Left hindlimb (tissue), 1 donor: ENCODE results near the gene NUTF2.

Experiments
- DNase-seq: peaks from one replicate; pipeline ENCODE4 v3.0.0-alpha.2; 2018

NUTF2 gene

DNA sequence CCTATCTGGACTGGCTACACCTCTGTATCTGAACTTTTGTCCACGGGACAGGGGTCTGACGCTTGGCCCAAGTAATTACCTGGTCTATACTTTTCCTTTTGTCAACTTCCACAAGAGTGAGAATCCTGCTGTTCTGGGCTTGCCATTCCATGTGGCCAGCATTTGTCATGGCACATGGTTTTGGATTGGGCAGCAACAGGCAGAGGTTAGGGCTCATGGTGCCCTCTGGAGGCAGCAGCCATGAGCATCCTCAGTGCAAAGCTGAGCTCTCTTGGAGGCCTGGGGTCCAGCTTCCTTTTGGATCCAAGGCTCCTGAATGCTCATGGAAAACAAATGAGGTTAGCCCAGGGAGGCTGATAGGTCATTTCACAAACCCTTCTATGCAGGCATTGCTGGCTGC, 18.6 kb downstream of the NUTF2 start:
- no peak for DNase-seq

DNA sequence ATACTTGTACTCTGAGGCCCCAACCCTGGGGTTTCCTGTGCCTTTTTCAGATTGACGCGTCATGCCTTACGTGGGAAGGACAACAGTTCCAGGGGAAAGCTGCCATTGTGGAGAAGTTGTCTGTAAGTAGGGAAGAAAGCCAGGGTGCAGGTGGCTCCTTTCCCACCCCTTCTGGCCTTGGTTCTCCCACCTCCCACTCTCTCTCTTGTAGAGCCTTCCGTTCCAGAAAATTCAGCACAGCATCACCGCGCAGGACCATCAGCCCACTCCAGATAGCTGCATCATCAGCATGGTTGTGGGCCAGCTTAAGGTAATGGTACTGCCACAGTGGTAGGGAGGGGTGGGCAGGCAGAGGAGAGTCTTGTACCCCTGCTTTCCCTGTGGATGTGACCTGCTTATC, 21.6 kb downstream of the NUTF2 start:
- DNase-seq = no peak

DNA sequence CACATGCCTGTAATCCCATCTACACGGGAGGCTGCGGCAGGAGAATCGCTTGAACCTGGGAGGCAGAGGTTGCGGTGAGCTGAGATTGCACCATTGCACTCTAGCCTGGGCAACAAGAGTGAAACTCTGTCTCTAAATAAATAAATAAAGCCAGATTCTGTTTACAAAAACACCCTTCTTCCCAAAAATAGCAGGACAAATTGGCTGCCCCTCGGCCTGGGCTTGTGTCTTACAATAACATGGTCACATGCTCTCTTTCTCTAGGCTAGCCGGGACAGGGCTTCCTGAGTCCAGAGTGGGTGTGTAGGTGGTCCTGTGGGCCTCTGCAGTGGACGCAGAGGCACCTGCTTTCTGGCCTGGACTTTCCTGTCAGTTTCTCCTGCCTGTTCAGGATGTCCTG, 22.9 kb downstream of the NUTF2 start:
- DNase-seq = no peak

DNA sequence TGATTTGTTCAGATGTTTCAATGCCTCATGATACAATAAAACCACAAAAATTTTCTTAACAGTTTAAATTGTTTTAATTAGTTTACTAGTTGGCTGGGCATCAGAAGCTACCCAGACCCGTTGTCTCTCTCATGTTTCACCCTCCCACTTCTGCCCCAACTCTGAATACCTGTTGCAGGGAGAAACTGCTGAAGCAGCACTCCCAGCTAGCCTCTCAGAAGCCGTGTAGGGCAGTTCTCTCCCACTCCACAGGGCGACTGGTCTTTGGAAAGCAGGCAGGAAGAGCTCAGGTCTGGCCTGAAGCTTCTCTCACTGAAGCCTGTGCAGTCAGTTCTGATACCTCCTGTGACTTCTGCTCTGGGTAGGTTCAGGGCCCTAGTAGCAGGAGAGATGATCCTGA, 24.5 kb downstream of the NUTF2 start:
- no peak for DNase-seq

DNA sequence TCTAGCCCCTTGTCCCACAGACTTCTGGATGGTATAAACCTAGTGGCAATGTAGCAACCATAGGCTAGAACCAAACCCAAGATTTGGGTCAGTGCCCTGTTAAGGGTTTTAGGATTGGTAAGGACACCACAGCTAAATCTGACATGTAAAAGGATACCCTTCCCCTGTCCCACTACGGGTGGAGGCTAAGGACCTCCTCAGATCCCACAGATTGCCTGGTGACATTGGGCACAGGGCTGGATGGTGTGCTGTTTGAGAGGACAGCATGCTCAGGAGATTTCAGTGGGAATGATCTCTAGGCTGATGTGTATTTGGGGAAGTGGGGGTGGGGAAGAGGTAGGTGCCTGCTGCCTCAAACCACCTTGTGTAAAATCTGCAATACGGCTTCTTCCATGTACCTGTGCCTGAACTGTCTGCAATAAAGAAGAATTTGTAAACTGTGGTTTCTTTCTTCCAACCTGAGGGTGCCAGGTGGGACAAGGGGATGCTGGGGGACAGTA, 25.4 kb downstream of the NUTF2 start:
- DNase-seq = no peak

DNA sequence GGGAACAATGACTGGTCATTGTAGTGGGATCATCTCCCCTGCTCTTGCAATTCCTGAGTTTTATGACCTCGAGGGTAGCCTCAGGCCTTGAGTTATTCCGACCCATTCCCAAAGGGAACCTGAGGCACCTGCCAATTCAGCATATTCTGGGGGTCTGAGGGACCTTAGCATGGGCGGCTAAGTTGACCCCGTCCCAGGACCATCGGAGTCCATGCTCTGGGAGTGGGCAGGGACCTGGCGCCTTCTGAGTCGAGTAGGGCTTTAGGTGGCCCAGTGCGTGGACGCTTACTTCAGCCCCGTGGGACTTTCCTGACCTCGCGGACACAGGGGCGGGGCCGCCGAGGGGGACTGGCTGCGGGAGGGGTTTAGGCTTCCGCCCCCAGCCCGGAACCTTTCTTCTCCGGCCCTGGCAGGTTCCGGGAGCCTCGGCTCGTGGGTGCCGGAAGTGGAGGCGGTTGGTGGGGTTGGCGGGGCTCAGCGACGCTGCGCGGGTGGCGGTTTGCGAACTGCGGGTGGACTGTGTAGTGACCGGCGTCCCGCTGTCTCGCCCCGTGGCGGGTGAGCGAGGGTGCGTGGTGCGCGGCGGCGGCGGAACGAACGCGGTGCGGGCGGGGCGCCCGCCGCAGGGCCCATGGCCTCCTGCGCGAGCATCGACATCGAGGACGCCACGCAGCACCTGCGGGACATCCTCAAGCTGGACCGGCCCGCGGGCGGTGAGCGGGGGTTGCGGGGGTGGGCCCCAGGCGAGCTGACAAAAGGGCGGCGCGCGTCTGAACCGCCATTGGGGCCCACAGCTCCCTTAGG, 26.1 kb downstream of the NUTF2 start, which contains the start of gene EDC4:
Gene EDC4, plus strand, starts transcription at position 422 of the 804 bp plus-strand sequence. Its CDS starts 210 bp downstream, at position 632.
- DNase-seq = peak; percentile 85

DNA sequence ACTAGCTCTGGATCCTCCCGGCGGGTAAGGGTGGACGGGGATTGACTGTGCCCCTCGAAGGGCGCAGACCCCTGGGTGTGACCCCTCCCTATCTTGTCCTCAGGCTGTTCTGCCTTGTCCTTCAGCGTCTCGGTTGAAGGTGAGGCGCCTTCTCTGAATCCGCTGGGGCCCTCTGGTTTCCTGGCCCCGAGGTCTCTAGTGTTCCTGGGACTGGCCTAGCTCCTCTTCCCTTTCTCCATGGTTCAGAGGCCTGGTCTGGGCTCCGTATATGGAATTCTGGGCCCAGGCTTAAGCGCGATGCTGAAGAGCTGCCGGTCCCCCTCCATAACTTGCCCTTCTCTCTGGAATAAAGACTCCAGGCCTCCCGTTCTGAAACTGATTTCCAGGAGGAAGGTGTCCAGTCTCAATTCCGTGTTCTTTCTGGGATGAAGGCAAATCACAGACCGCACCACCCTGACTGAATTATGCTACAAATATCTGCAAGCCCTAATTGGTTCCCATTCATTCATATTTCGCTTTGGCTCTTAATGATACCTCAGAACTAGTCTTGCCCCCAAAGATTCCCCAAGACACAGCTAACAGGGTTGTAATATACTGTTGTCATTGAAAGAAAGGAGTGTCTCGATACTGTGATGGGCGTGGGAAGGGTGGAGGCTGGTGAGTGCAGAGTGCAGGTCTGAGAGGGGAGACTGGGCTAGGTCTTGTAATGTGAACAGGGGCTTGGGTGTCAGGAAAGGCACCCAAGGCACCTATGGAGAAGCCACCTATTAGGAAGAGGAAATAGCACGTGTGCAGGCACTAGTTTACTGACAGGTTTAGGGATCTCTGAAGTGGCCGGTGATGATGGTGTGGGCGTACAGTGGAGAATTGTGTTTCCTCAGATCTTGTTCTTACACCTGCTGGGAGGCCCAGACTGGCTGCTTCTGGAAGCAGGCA, 27.0 kb downstream of the NUTF2 start:
- no peak for DNase-seq

DNA sequence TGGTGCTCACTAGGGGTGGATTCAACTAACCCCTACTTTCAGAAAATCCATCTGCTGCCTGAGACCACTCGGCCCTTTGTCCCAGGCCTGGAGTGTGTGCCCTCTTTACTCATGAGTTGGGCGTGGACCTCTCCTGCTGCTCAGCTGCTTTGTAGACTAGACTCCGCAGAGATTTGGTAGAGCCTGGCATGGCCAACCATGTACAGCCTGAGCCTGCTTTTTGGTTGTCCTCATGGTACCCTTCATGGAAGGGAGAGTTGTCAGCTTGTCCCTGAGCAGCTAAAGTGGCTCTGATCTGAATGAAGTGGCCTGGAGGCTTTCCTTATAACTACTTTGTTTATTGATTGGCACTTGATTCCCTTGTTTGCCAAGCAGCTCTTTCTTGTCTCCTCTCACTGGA, 27.6 kb downstream of the NUTF2 start:
- no peak for DNase-seq

DNA sequence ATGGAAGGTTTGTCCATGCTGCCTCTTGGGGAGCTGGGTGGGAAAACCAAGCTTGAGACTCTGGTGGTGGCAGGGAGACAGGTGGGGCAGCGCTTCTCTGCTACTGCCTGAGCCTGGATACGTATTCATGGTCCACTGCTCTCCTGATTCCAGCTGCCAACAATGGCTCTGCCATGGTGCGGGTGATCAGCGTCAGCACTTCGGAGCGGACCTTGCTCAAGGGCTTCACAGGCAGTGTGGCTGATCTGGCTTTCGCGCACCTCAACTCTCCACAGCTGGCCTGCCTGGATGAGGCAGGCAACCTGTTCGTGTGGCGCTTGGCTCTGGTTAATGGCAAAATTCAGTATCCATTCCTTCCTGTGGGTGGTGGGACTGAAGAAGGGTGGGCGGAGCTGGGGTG, 30.3 kb downstream of the NUTF2 start:
- no peak for DNase-seq

DNA sequence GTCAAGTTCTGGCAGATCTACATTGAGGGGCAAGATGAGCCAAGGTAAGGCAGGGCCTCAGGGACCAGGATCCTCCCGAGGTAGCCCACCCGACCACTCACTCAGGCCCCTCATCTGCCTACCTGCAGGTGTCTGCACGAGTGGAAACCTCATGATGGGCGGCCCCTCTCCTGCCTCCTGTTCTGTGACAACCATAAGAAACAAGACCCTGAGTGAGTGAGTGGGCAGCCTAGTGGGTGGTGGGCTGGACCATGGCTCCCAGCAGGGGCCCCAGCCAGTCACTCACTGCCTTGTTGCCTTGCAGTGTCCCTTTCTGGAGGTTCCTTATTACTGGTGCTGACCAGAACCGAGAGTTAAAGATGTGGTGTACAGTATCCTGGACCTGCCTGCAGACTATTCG, 31.5 kb downstream of the NUTF2 start:
- no peak for DNase-seq

DNA sequence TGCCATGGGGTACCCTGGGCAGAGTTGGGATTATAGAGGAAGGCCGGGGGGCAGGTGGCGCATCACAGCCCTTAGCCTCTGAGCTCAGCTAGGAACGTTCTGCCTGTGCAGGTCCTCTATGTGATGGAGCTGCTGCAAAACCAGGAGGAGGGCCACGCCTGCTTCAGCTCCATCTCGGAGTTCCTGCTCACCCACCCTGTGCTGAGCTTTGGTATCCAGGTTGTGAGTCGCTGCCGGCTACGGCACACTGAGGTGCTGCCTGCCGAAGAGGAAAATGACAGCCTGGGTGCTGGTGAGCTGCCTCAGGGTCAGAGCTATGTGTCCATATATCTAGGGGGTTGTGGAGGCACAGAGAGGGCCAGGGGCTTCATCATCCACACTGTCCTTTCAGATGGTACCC, 32.1 kb downstream of the NUTF2 start:
- DNase-seq = no peak

DNA sequence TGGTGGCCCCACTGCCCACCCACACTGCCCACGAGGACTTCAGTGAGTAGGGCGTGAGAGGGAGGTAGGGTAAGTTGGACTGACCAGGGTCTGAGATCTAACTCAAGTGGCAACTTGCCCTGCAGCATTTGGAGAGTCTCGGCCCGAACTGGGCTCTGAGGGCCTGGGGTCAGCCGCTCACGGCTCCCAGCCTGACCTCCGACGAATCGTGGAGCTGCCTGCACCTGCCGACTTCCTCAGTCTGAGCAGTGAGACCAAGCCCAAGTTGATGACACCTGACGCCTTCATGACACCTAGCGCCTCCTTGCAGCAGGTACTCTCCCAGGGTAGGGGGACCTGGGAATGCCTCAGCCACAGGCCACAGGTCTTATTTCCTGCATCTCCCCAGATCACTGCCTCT, 32.7 kb downstream of the NUTF2 start:
- DNase-seq = no peak

DNA sequence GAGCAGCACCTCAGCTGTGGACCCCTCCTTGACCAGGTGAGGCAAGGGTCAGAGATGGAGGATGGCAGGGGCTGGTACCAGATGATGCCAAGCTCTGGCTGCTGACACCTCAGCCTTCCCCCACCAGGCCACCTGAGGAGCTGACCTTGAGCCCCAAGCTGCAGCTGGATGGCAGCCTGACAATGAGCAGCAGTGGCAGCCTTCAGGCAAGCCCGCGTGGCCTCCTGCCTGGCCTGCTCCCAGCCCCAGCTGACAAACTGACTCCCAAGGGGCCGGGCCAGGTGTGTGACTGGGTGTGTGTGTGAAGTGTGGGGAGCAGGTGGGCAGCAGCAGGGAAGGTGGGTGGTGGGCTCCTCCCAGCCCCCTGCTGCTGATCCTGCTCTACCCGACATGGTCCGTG, 33.2 kb downstream of the NUTF2 start:
- no peak for DNase-seq

DNA sequence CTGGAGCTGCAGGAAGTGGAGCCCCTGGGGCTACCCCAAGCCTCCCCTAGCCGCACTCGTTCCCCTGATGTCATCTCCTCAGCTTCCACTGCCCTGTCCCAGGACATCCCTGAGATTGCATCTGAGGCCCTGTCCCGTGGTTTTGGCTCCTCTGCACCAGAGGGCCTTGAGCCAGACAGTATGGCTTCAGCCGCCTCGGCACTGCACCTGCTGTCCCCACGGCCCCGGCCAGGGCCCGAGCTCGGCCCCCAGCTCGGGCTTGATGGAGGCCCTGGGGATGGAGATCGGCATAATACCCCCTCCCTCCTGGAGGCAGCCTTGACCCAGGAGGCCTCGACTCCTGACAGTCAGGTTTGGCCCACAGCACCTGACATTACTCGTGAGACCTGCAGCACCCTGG, 33.9 kb downstream of the NUTF2 start:
- DNase-seq = no peak

DNA sequence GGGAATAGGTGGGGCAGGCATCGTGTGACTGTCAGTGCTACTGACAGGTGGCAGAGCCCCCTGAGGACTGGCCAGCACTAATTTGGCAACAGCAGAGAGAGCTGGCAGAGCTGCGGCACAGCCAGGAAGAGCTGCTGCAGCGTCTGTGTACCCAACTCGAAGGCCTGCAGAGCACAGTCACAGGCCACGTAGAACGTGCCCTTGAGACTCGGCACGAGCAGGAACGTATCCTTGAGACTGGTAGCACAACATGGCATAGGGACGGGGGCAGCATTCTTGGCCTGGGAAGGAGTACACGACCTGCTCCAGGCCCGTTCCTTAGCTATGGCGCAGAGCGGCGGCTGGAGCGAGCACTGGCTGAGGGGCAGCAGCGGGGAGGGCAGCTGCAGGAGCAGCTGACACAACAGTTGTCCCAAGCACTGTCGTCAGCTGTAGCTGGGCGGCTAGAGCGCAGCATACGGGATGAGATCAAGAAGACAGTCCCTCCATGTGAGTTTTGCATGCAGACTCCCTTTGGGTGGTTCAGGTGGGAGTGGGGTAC, 35.0 kb downstream of the NUTF2 start:
- no peak for DNase-seq

DNA sequence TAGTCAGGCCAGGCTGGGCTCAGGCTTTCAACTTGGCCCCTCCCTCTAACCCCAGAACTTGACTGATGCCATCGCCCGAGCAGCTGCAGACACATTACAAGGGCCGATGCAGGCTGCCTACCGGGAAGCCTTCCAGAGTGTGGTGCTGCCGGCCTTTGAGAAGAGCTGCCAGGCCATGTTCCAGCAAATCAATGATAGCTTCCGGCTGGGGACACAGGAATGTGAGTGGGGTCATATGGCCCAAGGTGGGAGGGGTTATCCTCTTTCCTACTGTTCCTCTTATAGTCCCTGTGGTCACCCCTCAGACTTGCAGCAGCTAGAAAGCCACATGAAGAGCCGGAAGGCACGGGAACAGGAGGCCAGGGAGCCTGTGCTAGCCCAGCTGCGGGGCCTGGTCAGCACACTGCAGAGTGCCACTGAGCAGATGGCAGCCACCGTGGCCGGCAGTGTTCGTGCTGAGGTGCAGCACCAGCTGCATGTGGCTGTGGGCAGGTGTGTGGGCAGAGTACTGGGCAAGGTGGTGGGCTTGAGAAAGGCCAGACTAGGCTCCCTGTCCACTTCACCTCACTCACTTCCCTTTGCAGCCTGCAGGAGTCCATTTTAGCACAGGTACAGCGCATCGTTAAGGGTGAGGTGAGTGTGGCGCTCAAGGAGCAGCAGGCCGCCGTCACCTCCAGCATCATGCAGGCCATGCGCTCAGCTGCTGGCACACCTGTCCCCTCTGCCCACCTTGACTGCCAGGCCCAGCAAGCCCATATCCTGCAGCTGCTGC, 35.8 kb downstream of the NUTF2 start:
- peak; percentile 78 for DNase-seq

DNA sequence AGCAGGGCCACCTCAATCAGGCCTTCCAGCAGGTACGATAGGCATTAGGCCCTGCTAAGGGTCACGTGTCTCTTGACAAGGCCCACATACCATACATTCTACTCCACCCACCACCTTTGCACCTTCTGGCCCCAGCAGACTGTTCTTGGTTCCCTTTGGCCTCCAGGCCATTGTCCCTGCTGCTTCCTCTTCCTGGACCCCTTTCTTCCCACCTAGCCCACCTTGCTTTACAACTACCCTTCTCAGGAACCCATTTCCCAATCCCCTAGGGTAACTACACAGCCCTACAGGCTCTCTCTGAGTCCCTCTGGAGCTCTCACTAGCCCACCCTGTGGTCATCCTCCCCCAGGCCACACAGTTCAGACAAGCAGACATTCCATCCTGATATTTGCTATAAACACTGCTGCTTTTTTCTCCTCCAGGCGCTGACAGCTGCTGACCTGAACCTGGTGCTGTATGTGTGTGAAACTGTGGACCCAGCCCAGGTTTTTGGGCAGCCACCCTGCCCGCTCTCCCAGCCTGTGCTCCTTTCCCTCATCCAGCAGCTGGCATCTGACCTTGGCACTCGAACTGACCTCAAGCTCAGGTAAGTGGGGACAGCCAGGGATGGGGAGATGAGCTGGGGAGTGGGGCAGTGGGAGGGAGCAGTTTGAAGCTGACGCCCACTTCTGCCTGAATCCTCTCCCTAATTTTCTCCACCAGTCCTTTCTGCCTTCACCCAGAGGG, 36.6 kb downstream of the NUTF2 start:
- no peak for DNase-seq

DNA sequence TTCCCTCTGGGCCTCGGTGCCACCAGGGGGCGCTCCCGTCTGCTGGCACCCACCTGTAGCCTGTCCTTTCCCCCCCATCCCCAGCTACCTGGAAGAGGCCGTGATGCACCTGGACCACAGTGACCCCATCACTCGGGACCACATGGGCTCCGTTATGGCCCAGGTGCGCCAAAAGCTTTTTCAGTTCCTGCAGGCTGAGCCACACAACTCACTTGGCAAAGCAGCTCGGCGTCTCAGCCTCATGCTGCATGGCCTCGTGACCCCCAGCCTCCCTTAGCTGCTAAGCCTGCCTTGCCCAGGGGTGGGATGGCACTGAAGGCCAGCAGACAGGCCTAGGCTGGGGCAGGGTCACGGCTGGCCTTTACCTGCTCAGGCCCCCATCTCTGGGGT, 37.1 kb downstream of the NUTF2 start:
- no peak for DNase-seq

DNA sequence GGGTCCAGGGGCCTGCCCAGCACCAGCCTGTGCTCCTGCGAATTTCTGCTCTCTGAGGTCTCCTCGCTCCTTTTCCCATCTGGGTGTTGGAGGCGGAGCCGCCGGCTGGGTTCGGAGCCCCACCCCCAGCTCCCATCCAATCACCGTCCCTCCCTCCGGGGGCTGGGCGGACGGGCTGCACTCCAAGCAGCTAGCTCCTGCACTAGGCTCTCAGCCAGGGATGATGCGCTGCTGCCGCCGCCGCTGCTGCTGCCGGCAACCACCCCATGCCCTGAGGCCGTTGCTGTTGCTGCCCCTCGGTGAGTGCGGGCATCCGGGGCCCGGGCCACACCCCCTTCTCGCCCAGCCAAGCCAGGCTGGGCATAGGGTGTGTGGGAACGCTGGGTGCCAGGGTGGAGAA, 38.0 kb downstream of the NUTF2 start, which contains the start of gene NRN1L:
Gene NRN1L, plus strand, starts transcription at position 202 of the 400 bp plus-strand sequence. Its CDS starts 19 bp downstream, at position 221.
- peak; percentile 91 for DNase-seq

DNA sequence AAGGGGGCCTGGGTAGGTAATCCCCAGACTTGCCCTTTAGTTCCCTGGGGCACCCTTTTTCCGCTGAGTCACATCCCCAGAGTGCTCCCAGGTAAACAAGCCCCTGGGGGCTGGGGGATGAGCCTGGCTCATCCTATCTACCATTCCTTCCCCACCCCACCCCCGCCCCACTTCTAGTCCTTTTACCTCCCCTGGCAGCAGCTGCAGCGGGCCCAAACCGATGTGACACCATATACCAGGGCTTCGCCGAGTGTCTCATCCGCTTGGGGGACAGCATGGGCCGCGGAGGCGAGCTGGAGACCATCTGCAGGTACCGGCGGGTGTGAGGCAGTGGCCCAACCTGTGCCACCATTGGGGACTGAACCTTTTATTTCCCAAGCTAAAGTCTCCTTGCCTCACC, 38.8 kb downstream of the NUTF2 start:
- DNase-seq = no peak

DNA sequence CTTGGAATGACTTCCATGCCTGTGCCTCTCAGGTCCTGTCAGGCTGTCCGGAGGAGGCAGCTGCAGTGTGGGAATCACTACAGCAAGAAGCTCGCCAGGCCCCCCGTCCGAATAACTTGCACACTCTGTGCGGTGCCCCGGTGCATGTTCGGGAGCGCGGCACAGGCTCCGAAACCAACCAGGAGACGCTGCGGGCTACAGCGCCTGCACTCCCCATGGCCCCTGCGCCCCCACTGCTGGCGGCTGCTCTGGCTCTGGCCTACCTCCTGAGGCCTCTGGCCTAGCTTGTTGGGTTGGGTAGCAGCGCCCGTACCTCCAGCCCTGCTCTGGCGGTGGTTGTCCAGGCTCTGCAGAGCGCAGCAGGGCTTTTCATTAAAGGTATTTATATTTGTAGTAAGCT, 39.2 kb downstream of the NUTF2 start:
- DNase-seq = no peak

DNA sequence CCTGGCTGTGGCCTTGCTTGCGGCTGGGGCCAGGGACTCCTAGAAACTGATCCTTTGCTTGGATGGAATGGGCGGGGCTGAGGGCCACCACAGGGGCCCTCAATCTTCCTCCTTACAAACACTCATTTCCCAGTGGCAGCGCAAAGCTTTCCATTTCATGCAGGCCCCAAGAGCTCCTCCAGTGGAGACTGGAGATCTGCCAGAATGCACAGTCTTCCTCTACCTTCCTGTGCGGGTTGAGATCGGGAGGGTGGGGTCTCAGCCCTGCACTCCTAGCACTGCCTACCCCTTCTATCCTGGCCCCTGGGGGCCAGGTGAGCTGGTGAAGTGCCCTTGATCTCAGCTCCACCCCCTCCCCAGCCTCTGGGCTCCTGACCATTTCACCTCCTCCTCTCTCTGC, 39.7 kb downstream of the NUTF2 start:
- no peak for DNase-seq
